ENCODE measurements around the gene DCUN1D2. TPM values are rescaled to one million over a fixed set of nuclear protein-coding genes. Genes with fewer than 3 reads are reported as not detected.

The DCUN1D2 gene
- total RNA-seq, 1 donor from 2014 or later: 29.0 TPM

DNA sequence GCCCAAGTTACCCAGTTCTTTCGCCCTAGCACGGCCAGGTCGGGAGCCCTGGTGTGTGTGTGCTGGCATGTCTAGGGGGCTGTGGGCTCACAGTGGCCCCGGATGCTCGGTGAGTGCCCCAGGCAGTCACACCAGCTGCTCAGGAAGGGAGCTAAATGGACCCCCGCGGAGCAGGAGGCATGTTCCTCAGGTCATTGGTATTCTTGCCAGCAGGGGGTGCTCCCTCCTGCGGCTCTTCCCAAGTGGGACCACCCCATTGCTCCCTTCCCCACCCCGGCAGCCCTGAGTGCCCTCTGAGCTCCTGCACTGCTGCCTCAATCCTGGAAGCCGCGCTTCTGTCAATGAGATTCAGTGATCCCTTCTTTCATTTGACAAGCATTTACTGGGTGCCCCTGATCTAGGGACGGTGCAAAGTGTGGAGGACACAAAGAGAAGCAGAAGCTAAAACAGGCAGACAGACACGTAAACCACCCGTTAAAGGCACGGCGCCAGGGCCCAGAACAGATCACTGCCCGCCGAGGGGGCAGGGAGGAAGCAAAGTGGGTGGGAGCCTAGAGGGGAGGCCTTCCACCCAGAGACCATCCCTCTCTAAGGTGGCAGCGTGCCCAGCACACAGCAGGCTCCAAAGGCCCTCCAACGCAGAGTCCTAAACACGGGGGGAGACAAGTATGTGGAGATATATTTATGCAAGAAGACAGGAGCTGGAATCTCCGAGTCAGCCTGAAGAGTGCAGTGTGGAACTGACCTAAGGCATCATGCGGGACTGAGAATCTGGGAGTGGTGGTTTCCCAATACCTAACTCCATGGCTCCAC is 32.1 kb downstream of the DCUN1D2 start:
- Mint-ChIP-seq H3K4me3 (ENCODE audit: unreplicated experiment) (no peak overlapping the region), H3K4me1 (ENCODE audit: unreplicated experiment) (peaks cover 9% of the 10 kb centered on the region), H3K36me3 (ENCODE audit: unreplicated experiment) (peaks cover 39% of the 10 kb centered on the region), H3K27ac (ENCODE audit: unreplicated experiment) (no peak overlapping the region), H3K27me3 (ENCODE audit: unreplicated experiment) (no peaks in the 10 kb centered on the region), H3K9me3 (ENCODE audit: unreplicated experiment) (no peaks in the 10 kb centered on the region)
- peak; percentile 84 for DNase-seq (ENCODE audit: extremely low spot score, unreplicated experiment)
- TF ChIP-seq, protein P1, sequence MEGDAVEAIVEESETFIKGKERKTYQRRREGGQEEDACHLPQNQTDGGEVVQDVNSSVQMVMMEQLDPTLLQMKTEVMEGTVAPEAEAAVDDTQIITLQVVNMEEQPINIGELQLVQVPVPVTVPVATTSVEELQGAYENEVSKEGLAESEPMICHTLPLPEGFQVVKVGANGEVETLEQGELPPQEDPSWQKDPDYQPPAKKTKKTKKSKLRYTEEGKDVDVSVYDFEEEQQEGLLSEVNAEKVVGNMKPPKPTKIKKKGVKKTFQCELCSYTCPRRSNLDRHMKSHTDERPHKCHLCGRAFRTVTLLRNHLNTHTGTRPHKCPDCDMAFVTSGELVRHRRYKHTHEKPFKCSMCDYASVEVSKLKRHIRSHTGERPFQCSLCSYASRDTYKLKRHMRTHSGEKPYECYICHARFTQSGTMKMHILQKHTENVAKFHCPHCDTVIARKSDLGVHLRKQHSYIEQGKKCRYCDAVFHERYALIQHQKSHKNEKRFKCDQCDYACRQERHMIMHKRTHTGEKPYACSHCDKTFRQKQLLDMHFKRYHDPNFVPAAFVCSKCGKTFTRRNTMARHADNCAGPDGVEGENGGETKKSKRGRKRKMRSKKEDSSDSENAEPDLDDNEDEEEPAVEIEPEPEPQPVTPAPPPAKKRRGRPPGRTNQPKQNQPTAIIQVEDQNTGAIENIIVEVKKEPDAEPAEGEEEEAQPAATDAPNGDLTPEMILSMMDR (IDR thresholded peaks at IDR 0.05): peak; percentile 49

DNA sequence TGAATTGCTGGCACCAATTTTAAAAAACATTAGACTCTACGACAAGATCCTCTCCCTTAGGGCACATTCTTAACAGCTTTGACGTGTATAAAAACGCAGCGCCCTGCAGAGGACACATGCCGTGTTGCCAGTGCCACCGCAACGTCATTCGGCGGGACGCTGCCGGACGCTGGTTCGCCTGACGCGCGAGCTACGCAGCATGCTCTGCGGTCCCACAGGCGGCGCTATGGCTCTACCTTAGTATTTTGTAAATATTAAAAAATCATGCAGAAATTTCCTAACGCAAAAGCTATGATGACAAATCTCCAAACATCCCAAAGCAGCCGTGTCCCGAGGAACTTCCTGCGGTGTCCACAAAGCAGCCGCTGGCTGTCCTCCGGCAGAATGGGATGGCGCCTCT is 33.0 kb downstream of the DCUN1D2 start:
- Mint-ChIP-seq H3K4me3 (ENCODE audit: unreplicated experiment) (no peak overlapping the region), H3K9me3 (ENCODE audit: unreplicated experiment) (no peaks in the 10 kb centered on the region), H3K27me3 (ENCODE audit: unreplicated experiment) (no peaks in the 10 kb centered on the region), H3K4me1 (ENCODE audit: unreplicated experiment) (peaks cover 9% of the 10 kb centered on the region), H3K36me3 (ENCODE audit: unreplicated experiment) (peaks cover 39% of the 10 kb centered on the region), H3K27ac (ENCODE audit: unreplicated experiment) (no peak overlapping the region)
- DNase-seq (ENCODE audit: extremely low spot score, unreplicated experiment): peak; percentile 76
- TF ChIP-seq, protein P1 (IDR thresholded peaks at IDR 0.05): no peak

DNA sequence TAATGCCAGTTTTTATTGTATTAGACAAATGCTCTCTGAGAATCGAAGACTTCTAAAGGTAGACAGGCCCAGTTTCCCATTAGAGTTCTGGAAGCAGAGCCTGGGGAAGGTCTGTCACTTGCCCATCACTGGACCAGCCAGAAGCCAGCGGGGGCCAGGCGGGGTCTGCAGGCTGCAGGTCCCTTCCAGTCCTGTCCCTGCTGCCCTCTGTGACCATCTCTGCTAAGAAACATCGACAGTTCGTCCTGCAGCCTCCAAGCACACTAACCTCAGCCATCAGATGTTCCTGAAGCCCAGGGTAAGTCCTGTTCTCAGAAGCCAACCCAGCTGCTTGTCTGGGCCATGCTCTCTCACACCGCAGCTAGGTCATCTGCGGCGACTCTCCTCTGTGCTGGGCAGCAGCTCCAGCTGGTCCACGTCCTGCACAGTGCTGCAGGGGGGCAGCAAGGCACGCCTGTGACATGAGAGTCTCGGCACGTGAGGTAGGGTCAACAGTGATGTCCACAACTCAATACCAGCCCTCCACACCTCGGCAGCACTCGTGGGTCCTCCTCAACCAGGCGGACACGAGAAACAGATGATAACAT is 34.3 kb downstream of the DCUN1D2 start:
- TF ChIP-seq, protein P1 (IDR thresholded peaks at IDR 0.05): no peak

DNA sequence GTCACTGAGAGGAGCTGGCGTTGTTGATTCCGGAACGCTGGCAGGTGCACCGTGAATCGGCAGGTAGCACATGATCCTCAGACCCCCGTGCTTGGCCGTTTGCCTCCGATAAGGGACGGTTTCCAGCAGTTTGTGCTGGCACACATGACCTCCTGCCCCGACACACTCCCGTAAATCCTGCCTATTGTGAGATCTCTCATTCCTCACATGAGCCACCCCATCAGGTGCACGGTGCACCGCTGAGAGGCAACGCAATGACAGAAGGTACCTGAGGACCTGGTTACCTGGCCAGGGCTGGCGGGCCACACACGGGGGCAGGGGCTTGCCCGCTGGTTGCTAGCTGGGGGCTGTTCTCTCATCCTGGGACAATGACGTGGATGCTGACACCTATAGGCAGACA is 35.1 kb downstream of the DCUN1D2 start:
- Mint-ChIP-seq H3K4me1 (ENCODE audit: unreplicated experiment) (peaks cover 9% of the 10 kb centered on the region), H3K36me3 (ENCODE audit: unreplicated experiment) (peaks cover 30% of the 10 kb centered on the region), H3K4me3 (ENCODE audit: unreplicated experiment) (no peak overlapping the region), H3K27ac (ENCODE audit: unreplicated experiment) (no peak overlapping the region), H3K9me3 (ENCODE audit: unreplicated experiment) (no peaks in the 10 kb centered on the region), H3K27me3 (ENCODE audit: unreplicated experiment) (no peaks in the 10 kb centered on the region)
- peak; percentile 78 for DNase-seq (ENCODE audit: extremely low spot score, unreplicated experiment)
- TF ChIP-seq, protein P1 (IDR thresholded peaks at IDR 0.05): no peak

More for the DNA sequence above, 34.3 kb downstream of the DCUN1D2 start:
- peak; percentile 66 for DNase-seq (ENCODE audit: extremely low spot score, unreplicated experiment)
- no peak overlapping the region for H3K27ac Mint-ChIP-seq (ENCODE audit: unreplicated experiment)
- peaks cover 9% of the 10 kb centered on the region for H3K4me1 Mint-ChIP-seq (ENCODE audit: unreplicated experiment)
- H3K27me3 Mint-ChIP-seq (ENCODE audit: unreplicated experiment): no peaks in the 10 kb centered on the region
- H3K9me3 Mint-ChIP-seq (ENCODE audit: unreplicated experiment): no peaks in the 10 kb centered on the region
- H3K4me3 Mint-ChIP-seq (ENCODE audit: unreplicated experiment): no peak overlapping the region
- peaks cover 36% of the 10 kb centered on the region for H3K36me3 Mint-ChIP-seq (ENCODE audit: unreplicated experiment)

DNA sequence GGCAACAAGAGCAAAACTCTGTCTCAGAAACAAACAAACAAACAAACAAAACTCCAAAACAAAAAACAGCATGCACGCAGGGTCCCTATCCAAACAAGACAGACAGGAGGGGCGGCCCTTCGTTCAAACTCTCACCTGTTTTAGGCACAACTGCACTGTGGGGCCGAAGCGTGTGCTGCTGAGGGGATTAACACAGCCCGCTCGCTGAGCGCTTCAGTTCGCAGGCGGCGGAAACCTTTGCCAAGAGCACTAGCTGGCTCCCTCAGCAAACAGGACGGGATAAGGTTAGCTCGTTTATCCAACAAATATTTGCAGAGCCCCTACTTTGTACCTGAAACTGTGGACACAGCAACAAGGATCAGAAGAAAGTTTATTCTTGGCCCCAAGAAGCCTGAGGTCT is 35.6 kb downstream of the DCUN1D2 start:
- no peak overlapping the region for H3K4me3 Mint-ChIP-seq (ENCODE audit: unreplicated experiment)
- H3K4me1 Mint-ChIP-seq (ENCODE audit: unreplicated experiment): peaks cover 9% of the 10 kb centered on the region
- H3K27me3 Mint-ChIP-seq (ENCODE audit: unreplicated experiment): no peaks in the 10 kb centered on the region
- peak; percentile 59 for DNase-seq (ENCODE audit: extremely low spot score, unreplicated experiment)
- no peaks in the 10 kb centered on the region for H3K9me3 Mint-ChIP-seq (ENCODE audit: unreplicated experiment)
- no peak overlapping the region for H3K27ac Mint-ChIP-seq (ENCODE audit: unreplicated experiment)
- TF ChIP-seq, protein P1 (IDR thresholded peaks at IDR 0.05): no peak
- H3K36me3 Mint-ChIP-seq (ENCODE audit: unreplicated experiment): peaks cover 28% of the 10 kb centered on the region

Measured in osteocyte (in vitro differentiated cells).